CD4-positive, alpha-beta T cell (primary cell): ENCODE data around the gene CRX. TPM values are rescaled to one million over a fixed set of nuclear protein-coding genes. Genes with fewer than 3 reads are reported as not detected.
"Not testable (repeated sequence)": the region's sequence is repeated elsewhere in the genome, so short reads cannot be mapped to it uniquely, and the experiment has no call there.

Source experiments
- ATAC-seq: fragments of 200-7000 bp; cut with Tn5 transposase; one replicate; pipeline ENCODE4 v1.10.0; 2022; ENCODE audit warnings: mild to moderate bottlenecking; ENCODE audit not compliant: poor library complexity
- CTCF ChIA-PET: fragments of 350-600 bp; sonication (Branson Sonifier 250); formaldehyde crosslinking; loops from one replicate; lab custom pipeline; 2021; ENCODE audit warnings: antibody characterized with exemption, inconsistent platforms; lab: Charles Lee
- POLR2A ChIA-PET: fragments of 350-600 bp; sonication (Branson Sonifier 250); formaldehyde crosslinking; loops from one replicate; lab custom pipeline; 2021; ENCODE audit warnings: antibody characterized with exemption, inconsistent platforms; lab: Charles Lee
- DNase-seq, 14 experiments: peaks; one replicate each; pipeline ENCODE4 v3.0.0-alpha.2; 2013 to 2020; ENCODE audit warnings: mixed read lengths in 2 of 14
- H3K27ac ChIP-seq, 2 donors: one replicate each; pipeline versions ENCODE4 v1.5.1 to v1.7.0; 2013; ENCODE audit warnings: low read length in 2 of 2, low read depth in 1 of 2, mild to moderate bottlenecking in 1 of 2
- H3K27me3 ChIP-seq, 2 experiments: 1 replicate in 1 of 2; 2 replicates in 1 of 2; pipeline versions ENCODE4 v1.6.1 to v1.7.0; 2013; ENCODE audit warnings: low read length in 2 of 2, control low read depth in 1 of 2, mild to moderate bottlenecking in 1 of 2, moderate library complexity in 1 of 2; ENCODE audit not compliant: insufficient read depth in 2 of 2, control insufficient read depth in 1 of 2
- H3K36me3 ChIP-seq: one replicate; pipeline ENCODE4 v1.6.1; 2013; ENCODE audit warnings: low read length, control low read depth; ENCODE audit not compliant: insufficient read depth
- H3K4me1 ChIP-seq: one replicate; pipeline ENCODE4 v1.6.1; 2013; ENCODE audit warnings: low read length, control low read depth; ENCODE audit not compliant: insufficient read depth
- H3K4me3 ChIP-seq: one replicate; pipeline ENCODE4 v1.5.1; 2013; ENCODE audit warnings: mild to moderate bottlenecking, low read length, moderate library complexity
- H3K9me3 ChIP-seq, 2 experiments: 1 replicate in 1 of 2; 2 replicates in 1 of 2; pipeline versions ENCODE4 v1.6.1 to v1.7.0; 2013; ENCODE audit warnings: low read length in 2 of 2, mild to moderate bottlenecking in 2 of 2, control low read depth in 1 of 2, moderate library complexity in 1 of 2; ENCODE audit not compliant: control insufficient read depth in 1 of 2, insufficient read depth in 1 of 2
- H3K27ac Mint-ChIP-seq: one replicate; pipeline ENCODE4 v1.8.0; 2020; ENCODE audit warnings: mixed read lengths
- H3K27me3 Mint-ChIP-seq: one replicate; pipeline ENCODE4 v1.8.0; 2021; ENCODE audit warnings: mixed read lengths
- H3K36me3 Mint-ChIP-seq: one replicate; pipeline ENCODE4 v1.8.0; 2021; ENCODE audit warnings: low read depth, mixed read lengths
- H3K4me1 Mint-ChIP-seq: one replicate; pipeline ENCODE4 v1.8.0; 2021; ENCODE audit warnings: low read depth, mixed read lengths
- H3K4me3 Mint-ChIP-seq: one replicate; pipeline ENCODE4 v1.8.0; 2020; ENCODE audit warnings: mild to moderate bottlenecking, mixed read lengths
- H3K9me3 Mint-ChIP-seq: one replicate; pipeline ENCODE4 v1.8.0; 2020; ENCODE audit warnings: mixed read lengths
- CTCF ChIP-seq: fragments of 200-600 bp; IDR thresholded peaks from one replicate; pipeline ENCODE4 v1.8.0; 2022; ENCODE audit warnings: antibody characterized with exemption, mild to moderate bottlenecking
- intact Hi-C, 2 experiments: fragments of 100-400 bp; cut with DNase I in 1 of 2; cut with micrococcal nuclease in 1 of 2; formaldehyde crosslinking; loops; one replicate each; pipeline versions ENCODE4 v1.15.1 to v1.9.0; 2023 to 2025; cut with DNase I, micrococcal nuclease
- total RNA-seq, 174 experiments: library from RNA in 2 of 174; stranded (reverse) in 2 of 174; gene quantifications; one replicate each; pipeline ENCODE4 v1.2.3 and lab custom pipeline; 2021 to 2026

The CRX gene
- total RNA-seq, 2 experiments from 2014 or later, result not detected

DNA sequence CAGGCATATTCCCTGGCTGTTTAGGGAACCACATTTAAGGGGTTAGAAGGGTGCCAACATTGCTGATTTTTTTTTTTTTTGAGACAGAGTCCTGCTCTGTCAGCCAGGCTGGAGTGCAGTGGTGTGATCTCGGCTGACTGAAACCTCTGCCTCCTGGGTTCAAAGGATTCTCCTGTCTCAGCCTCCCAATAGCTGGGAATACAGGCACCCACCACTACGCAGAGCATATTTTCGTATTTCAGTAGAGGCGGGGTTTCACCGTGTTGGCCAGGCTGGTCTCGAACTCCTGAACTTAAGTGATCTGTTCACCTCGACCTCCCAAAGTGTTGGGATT, 7.8 kb upstream of the CRX start:
- Histone ChIP-seq H3K4me1 (no peaks in the 10 kb centered on the region), H3K27me3 (no peaks in the 10 kb centered on the region), H3K36me3 (no peaks in the 10 kb centered on the region), H3K4me3 (no peak overlapping the region), H3K9me3 (no peaks in the 10 kb centered on the region), H3K27ac (no peak overlapping the region)
- Mint-ChIP-seq H3K4me3 (no peak overlapping the region), H3K4me1 (no peaks in the 10 kb centered on the region), H3K9me3 (no peaks in the 10 kb centered on the region), H3K36me3 (no peaks in the 10 kb centered on the region), H3K27ac (no peak overlapping the region), H3K27me3 (peaks cover 18% of the 10 kb centered on the region)
- intact Hi-C loops, result loop anchor here in 1 of 2 experiments (1.0 kb wide), 1 partner anchor 49 kb away; no protein-coding TSS in a partner anchor
- ChIA-PET CTCF (no interaction called here), POLR2A (no interaction called here)
- ATAC-seq, result no peak
- DNase-seq, result no peak
- TF ChIP-seq CTCF, result no peak

GRCh38 chr19:47816270-47816669, 5.5 kb upstream of the CRX start:
- H3K4me1 ChIP-seq, H3K9me3 ChIP-seq, H3K4me3 ChIP-seq, H3K36me3 ChIP-seq, ATAC-seq, H3K36me3 Mint-ChIP-seq, H3K9me3 Mint-ChIP-seq, H3K27ac Mint-ChIP-seq, CTCF ChIA-PET, POLR2A ChIA-PET, H3K27ac ChIP-seq, H3K4me1 Mint-ChIP-seq, DNase-seq, intact Hi-C loops, H3K4me3 Mint-ChIP-seq: not testable (repeated sequence)
- peaks cover 10 to 18% of the 10 kb centered on the region in 2 experiments for H3K27me3 ChIP-seq
- H3K27me3 Mint-ChIP-seq, result peaks cover 36% of the 10 kb centered on the region

- H3K4me1 ChIP-seq, CTCF ChIA-PET, H3K27ac Mint-ChIP-seq, H3K27ac ChIP-seq, H3K4me3 ChIP-seq, POLR2A ChIA-PET, ATAC-seq, intact Hi-C loops, H3K36me3 ChIP-seq, H3K4me3 Mint-ChIP-seq, H3K4me1 Mint-ChIP-seq, H3K36me3 Mint-ChIP-seq, H3K9me3 ChIP-seq, DNase-seq, H3K9me3 Mint-ChIP-seq: not testable (repeated sequence)
- peaks cover 52% of the 10 kb centered on the region for H3K27me3 Mint-ChIP-seq
- H3K27me3 ChIP-seq, result peaks cover 10 to 24% of the 10 kb centered on the region in 2 experiments
These were observed 3.5 kb upstream of the CRX start for GRCh38 chr19:47818221-47818620.

GRCh38 chr19:47819858-47820257, 1.9 kb upstream of the CRX start:
- Mint-ChIP-seq H3K4me1 (no peaks in the 10 kb centered on the region), H3K9me3 (no peaks in the 10 kb centered on the region), H3K36me3 (no peaks in the 10 kb centered on the region), H3K4me3 (no peak overlapping the region), H3K27ac (no peak overlapping the region), H3K27me3 (peaks cover 53% of the 10 kb centered on the region)
- Histone ChIP-seq H3K4me3 (no peak overlapping the region), H3K27me3 (peaks cover 10 to 24% of the 10 kb centered on the region in 2 experiments), H3K27ac (no peak overlapping the region), H3K4me1 (no peaks in the 10 kb centered on the region), H3K36me3 (no peaks in the 10 kb centered on the region), H3K9me3 (no peaks in the 10 kb centered on the region)
- intact Hi-C loops, result no loop called here
- no peak for TF ChIP-seq CTCF
- ChIA-PET POLR2A (no interaction called here), CTCF (no interaction called here)
- DNase-seq (no peak), ATAC-seq (no peak)
